Measurements from ENCODE around the gene PTH1R. TPM values are rescaled to one million over a fixed set of nuclear protein-coding genes. Genes with fewer than 3 reads are reported as not detected.

Gene PTH1R
- 10 to 100 TPM in 2 of 4 donors, 1 to 10 TPM in 2; 2.1 to 26.8 (median 14.5) TPM for total RNA-seq

GRCh38 chr3:46877406-46878125 is at the start of gene PTH1R:
Gene PTH1R, plus strand, starts transcription at chr3:46877721. Its CDS starts 5,839 bp downstream, at chr3:46883560.
- peaks cover 37 to 69% (median 53%) of the 10 kb centered on the region in 4 donors for H3K4me1 ChIP-seq
- TF ChIP-seq POLR2AphosphoS5 (IDR thresholded peaks at IDR 0.05) (no peak), CTCF (IDR thresholded peaks at IDR 0.05) (no peak), EP300 (IDR thresholded peaks at IDR 0.05) (no peak), POLR2A (IDR thresholded peaks at IDR 0.05; ENCODE audit: low read depth) (no peak)
- 88% methylated on average over 5 of the region's 7 CpGs for WGBS
- no peaks in the 10 kb centered on the region for H3K9me3 ChIP-seq
- DNase-seq (ENCODE audit: extremely low spot score), result no peak
- intact Hi-C loops (cut with DNase I), result no loop called here
- peaks cover 0 to 18% (median 0%) of the 10 kb centered on the region in 4 donors for H3K27me3 ChIP-seq
- H3K36me3 ChIP-seq, result no peaks in the 10 kb centered on the region
- H3K4me3 ChIP-seq, result no peak within 1 kb of the TSS
- peak within 1 kb of the TSS in 2 of 4 donors; percentile 27 to 52 for H3K27ac ChIP-seq (replicated peaks in 1 of 4)

DNA sequence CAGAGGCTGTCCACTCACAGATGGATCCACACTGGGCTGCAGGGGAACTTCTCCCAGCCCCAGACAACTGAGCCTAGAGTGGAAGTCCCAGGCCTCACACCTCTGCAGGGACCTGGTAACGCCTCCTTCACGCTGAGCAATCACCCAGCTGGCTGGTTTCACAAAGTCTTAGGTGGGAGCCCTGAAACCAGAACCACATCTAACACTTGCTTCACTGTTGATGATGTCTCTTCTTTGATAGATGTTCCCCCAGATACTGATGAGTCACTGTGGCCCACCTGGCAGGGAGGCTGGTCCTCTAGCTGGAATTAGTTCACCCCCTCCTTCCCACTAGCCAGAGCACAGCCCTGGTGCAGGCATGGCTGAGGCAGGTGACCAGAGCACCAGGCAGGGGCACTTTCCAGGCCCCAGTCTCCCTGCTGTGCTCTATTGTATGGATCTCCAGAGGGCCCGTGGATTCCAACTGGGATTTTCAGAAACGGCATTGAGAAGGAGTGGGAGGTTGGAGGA is 47.8 kb upstream of the PTH1R start:
- no peak for TF ChIP-seq POLR2A (IDR thresholded peaks at IDR 0.05; ENCODE audit: low read depth)
- no peak for TF ChIP-seq CTCF (IDR thresholded peaks at IDR 0.05)
- no peak for TF ChIP-seq POLR2AphosphoS5 (IDR thresholded peaks at IDR 0.05)
- TF ChIP-seq EP300 (IDR thresholded peaks at IDR 0.05), result no peak
- 84% methylated on average over 4 of the region's 4 CpGs for WGBS
- H3K9me3 ChIP-seq, result no peaks in the 10 kb centered on the region
- intact Hi-C loops (cut with DNase I), result no loop called here
- no peak overlapping the region for H3K27ac ChIP-seq (replicated peaks in 1 of 4)
- DNase-seq (ENCODE audit: extremely low spot score), result peak; percentile 75
- no peaks in the 10 kb centered on the region for H3K4me1 ChIP-seq
- no peak overlapping the region for H3K4me3 ChIP-seq
- no peaks in the 10 kb centered on the region for H3K27me3 ChIP-seq
- H3K36me3 ChIP-seq, result peaks cover 0 to 49% (median 0%) of the 10 kb centered on the region in 4 donors

DNA sequence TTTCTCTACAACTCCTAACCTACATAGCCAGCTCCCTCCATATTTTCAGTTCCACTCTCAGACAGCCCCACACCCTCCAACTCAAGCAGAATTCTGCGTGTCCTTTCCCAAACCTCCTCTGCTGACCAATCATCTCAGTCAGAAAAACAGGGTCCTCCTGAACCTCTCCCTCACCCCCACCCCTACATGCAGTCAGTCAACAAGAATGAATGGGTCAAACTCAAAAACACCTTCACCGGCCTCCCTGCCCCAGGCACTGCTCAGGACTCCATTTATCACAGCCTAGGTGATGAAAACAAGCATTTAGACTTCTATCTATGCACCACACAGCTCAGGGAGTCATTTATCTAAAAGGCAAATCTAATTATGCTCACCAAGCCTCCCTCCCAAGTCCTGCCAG is 46.7 kb upstream of the PTH1R start:
- H3K4me3 ChIP-seq, result no peak overlapping the region
- intact Hi-C loops (cut with DNase I), result no loop called here
- peak; percentile 89 for DNase-seq (ENCODE audit: extremely low spot score)
- no peak for TF ChIP-seq POLR2A (IDR thresholded peaks at IDR 0.05; ENCODE audit: low read depth)
- TF ChIP-seq EP300 (IDR thresholded peaks at IDR 0.05), result no peak
- TF ChIP-seq CTCF (IDR thresholded peaks at IDR 0.05), result no peak
- no peak for TF ChIP-seq POLR2AphosphoS5 (IDR thresholded peaks at IDR 0.05)
- no peak overlapping the region for H3K27ac ChIP-seq (replicated peaks in 1 of 4)
- H3K36me3 ChIP-seq, result peaks cover 0 to 60% (median 0%) of the 10 kb centered on the region in 4 donors
- H3K9me3 ChIP-seq, result no peaks in the 10 kb centered on the region
- 93% methylated on average over 2 of the region's 2 CpGs for WGBS
- no peaks in the 10 kb centered on the region for H3K27me3 ChIP-seq
- no peaks in the 10 kb centered on the region for H3K4me1 ChIP-seq

- H3K9me3 ChIP-seq, result no peaks in the 10 kb centered on the region
Measured at GRCh38 chr3:46831316-46831715, 46.2 kb upstream of the PTH1R start.

More at GRCh38 chr3:46831316-46831715, 46.2 kb upstream of the PTH1R start:
- no peak overlapping the region for H3K4me3 ChIP-seq
- no peak overlapping the region for H3K27ac ChIP-seq (replicated peaks in 1 of 4)
- H3K36me3 ChIP-seq, result peaks cover 0 to 65% (median 0%) of the 10 kb centered on the region in 4 donors
- no peaks in the 10 kb centered on the region for H3K27me3 ChIP-seq
- whole genome bisulfite sequencing, result 95% methylated on average over 3 of the region's 3 CpGs
- intact Hi-C loops (cut with DNase I), result no loop called here
- TF ChIP-seq POLR2AphosphoS5 (IDR thresholded peaks at IDR 0.05) (no peak), CTCF (IDR thresholded peaks at IDR 0.05) (no peak), POLR2A (IDR thresholded peaks at IDR 0.05; ENCODE audit: low read depth) (no peak), EP300 (IDR thresholded peaks at IDR 0.05) (no peak)
- no peaks in the 10 kb centered on the region for H3K4me1 ChIP-seq
- peak; percentile 62 for DNase-seq (ENCODE audit: extremely low spot score)

Data from esophagus muscularis mucosa (tissue), 4 donors.